ENCODE measurements around the gene PLCL1.

DNA sequence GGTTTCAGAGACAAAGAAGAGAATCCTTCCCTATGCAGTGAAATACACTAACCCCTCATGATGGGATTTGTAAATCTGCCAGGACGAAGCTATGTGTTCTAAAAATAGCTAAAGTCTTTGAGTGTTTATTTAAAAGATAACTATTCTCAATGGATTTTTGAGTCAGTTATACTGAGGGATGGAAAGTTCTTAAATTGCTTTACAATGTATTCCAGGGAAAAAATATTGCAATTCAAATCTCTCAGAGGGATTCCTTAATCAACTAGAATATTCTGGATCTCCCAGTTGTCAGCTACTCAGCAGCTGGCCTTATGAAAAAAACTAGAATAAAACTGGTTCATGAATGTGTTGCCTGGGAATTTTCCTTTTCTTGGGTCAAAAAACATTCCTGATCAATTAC lies 312.4 kb downstream of the PLCL1 start:
- TF ChIP-seq, protein P1, sequence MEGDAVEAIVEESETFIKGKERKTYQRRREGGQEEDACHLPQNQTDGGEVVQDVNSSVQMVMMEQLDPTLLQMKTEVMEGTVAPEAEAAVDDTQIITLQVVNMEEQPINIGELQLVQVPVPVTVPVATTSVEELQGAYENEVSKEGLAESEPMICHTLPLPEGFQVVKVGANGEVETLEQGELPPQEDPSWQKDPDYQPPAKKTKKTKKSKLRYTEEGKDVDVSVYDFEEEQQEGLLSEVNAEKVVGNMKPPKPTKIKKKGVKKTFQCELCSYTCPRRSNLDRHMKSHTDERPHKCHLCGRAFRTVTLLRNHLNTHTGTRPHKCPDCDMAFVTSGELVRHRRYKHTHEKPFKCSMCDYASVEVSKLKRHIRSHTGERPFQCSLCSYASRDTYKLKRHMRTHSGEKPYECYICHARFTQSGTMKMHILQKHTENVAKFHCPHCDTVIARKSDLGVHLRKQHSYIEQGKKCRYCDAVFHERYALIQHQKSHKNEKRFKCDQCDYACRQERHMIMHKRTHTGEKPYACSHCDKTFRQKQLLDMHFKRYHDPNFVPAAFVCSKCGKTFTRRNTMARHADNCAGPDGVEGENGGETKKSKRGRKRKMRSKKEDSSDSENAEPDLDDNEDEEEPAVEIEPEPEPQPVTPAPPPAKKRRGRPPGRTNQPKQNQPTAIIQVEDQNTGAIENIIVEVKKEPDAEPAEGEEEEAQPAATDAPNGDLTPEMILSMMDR (IDR thresholded peaks at IDR 0.05), result no peak
- TF ChIP-seq FOXJ3 (CRISPR knock-in tag; IDR thresholded peaks at IDR 0.05; ENCODE audit: borderline replicate concordance) (no peak), ETV6 (CRISPR knock-in tag; IDR thresholded peaks at IDR 0.05) (no peak), ZNF317 (CRISPR knock-in tag; IDR thresholded peaks at IDR 0.05; ENCODE audit: borderline replicate concordance, low read depth) (no peak), CREM (CRISPR knock-in tag; IDR thresholded peaks at IDR 0.05) (no peak)

Data from WTC11 (cell line).